ENCODE results near the gene CORO6.

The CORO6 gene

DNA sequence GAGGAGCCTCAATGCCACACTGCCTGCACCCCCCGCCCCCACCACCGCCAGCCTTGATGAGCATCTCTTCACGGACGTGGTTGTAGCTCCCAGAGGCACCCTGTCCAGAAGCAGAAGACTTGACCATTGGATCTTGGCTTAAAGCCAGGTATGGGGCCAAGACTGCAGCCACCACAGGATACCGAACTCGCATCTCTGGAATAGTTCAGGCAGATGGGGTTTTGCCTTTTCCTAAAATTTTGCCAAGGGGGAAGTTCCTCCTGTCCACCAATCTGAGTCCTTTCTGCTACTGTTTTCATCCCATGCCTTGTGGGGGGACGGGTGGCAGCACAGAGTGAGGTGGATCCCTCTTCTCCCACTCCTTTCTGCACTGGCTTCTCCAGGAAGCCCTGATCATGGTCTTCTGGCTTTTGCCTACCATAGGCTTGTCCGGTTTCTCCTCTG lies 939 bp downstream of the CORO6 start:
- no peak for TF ChIP-seq ZNF274 (IDR thresholded peaks at IDR 0.05; ENCODE audit: low read depth, low read length)
- peak overlapping the region; percentile 57; the same call in 1 of the 2 replicates for H3K4me3 ChIP-seq (ENCODE audit: low read length)

DNA sequence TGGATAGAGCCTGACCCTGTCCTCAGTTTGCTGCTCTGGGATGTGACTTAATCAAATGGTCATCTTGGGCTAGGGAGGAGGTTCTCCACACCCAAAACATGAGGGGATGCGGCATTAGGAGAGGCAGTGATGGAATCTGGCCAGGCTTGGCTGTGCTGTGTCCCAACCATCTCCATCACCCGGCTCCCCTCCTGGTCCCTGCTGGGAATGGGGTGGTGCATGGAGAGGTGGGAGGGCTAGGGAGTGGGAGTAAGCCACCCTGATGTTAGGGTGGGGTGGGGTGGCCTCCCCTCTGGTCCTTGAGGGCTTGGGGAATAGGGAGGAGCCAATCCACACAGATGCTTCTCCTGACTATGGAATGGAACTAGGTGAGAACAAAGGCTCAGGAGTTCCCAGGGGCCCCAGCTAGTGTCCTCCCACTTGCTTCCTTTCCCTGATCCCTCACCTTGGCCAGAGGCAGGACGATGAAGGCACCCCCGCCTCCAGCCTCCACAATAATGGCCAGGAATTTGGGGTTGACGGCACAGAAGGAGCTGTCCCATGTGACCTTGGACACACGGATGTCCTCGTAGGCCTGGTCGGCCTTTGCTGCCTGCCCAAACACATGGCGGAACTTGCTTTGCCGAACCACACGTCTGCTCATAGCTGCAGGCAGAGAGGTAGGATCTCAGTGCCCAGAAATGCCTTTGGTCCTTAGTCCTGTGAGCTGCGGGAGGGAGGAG lies 1.8 kb downstream of the CORO6 start:
- no peak for TF ChIP-seq ZNF274 (IDR thresholded peaks at IDR 0.05; ENCODE audit: low read depth, low read length)

DNA sequence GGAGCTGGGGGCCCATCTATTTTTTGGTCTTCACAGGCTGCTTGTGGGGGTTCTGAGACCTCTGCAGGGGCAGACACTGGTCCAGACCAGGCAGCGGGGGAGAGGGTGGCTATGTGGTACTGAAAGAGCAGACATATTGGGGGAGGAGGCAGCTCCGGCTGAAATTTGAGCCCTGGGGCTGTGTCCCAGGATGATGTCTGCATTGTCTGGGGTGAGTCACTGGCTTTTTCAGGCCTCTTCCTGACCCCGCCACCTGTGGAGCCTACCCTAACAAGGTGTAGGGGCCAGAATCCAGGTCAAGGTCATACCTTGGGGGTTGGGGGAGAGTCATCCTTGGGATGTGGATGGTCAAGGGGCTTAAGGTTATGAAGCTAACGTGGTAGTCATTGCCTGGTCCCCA lies 2.4 kb downstream of the CORO6 start:
- TF ChIP-seq ZNF274 (IDR thresholded peaks at IDR 0.05; ENCODE audit: low read depth, low read length), result no peak

More for the DNA sequence above, 1.8 kb downstream of the CORO6 start:
- no peak overlapping the region for H3K4me3 ChIP-seq (ENCODE audit: low read length)

DNA sequence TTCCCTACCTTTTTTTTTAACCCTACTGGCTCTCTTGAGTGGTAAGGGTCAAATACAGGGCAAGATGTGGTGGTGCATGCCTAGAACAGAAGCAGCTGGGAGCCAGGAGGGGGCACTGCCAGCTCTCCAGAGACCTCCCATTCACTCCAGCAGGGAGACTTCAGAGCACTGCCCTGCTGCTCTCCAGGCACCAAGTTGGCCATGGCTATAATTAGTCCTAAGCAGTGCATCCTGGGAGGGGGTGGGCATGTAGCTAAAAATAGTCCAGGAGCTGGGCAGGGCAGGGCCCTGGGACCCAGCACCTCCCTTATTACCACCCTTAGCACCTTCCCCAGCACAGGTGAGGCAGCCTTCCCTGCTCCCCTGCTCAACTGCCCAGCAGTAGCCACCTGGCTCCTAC lies 3.5 kb downstream of the CORO6 start:
- no peak overlapping the region for H3K4me3 ChIP-seq (ENCODE audit: low read length)
- TF ChIP-seq ZNF274 (IDR thresholded peaks at IDR 0.05; ENCODE audit: low read depth, low read length), result no peak

More for the DNA sequence above, 2.4 kb downstream of the CORO6 start:
- H3K4me3 ChIP-seq (ENCODE audit: low read length), result no peak overlapping the region

DNA sequence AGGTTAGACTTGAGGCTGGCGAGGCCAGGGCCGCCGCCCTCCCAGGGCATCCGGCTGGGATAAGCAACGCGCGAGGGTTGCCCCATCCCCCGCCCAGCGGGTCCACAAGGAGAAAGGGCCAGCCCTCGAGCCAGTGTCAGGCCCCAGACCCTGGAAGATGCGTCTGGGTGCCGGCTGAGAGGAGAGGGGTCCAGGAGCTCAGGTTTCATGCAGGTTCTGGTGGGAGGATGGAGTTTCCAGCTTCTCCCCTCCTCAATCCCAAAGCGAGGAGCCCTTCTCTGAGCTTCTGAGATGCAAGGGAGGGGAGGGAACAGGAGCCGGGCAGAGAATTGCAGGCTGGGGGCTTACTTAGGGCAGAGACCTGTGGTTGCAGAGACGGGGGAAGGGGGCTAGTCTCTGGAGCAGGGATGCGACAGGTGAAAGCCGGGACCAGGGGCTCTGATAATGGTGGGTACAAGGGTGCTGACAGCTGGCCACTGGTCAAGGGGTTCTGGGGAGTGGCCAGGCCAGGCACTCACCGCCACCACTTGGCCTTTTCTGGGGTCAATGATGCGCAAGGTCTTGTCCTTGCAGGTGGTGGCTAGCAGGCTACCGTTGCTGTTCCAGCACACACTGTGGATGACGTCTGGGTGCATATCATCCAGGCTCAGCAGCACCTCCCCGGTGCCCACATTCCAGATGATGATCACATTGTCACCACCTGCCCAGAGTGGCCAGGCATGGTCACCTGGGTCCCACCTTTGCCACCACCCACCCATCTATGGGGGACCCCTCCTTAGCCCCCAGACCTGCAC lies 4.2 kb downstream of the CORO6 start:
- TF ChIP-seq ZNF274 (IDR thresholded peaks at IDR 0.05; ENCODE audit: low read depth, low read length), result no peak
- H3K4me3 ChIP-seq (ENCODE audit: low read length), result no peak overlapping the region

DNA sequence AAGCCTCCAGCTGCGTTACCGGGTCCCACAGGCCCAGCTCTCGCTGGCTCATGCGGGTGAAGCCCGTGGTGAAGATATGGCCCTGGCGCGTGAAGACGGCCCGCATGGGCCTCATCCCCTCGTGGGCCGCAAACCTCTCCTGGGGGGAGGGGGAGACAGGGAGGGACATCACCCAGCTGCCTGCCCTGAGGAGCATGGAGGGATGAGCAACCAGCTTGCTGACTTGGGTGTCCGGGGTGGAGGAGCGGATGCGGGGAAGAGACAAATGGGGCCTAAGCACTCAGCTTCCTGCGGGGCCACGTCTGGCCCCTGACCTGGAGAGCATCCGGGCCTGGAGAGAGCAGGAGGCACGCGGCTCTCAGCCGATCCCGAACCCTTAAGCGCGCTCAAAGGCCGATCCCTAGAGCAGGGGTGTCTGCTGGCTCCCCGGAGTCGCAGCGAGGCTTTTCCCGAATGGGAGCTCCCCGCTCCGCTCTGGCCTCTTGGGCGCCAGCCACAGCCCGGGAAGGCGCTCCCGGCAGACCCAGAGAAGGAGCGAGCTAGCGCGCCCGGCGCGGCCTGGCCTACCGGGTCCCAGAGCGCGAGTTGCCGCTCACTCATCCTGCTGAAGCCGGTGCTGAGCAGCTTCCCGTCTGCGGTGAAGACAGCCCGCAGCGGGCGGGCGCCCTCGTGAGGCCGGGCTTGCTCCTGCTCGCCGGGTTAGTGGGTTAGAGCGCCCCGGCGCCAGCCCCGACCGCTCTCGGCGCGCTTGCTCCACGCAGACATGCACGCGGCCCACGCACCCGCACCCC lies 5.0 kb downstream of the CORO6 start:
- no peak for TF ChIP-seq ZNF274 (IDR thresholded peaks at IDR 0.05; ENCODE audit: low read depth, low read length)
- H3K4me3 ChIP-seq (ENCODE audit: low read length), result no peak overlapping the region; the same call in 1 of the 2 replicates

DNA sequence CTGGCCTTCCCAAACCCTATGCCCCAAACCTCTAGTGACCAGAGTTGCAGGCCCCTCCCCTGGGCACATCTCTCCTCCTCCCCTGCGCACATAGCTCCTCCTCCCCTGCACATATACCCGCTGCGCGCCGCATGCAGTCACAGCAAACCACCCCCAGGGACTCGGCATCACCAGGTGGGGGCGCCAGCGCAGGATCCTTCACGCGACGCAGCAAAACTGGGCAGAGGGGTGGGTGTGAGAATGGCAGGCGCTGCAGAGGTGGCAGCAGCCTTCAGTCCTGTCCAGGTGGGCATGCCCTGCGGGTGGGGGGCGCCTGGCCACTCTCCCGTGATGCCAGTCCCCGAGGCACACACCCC lies 5.6 kb downstream of the CORO6 start:
- TF ChIP-seq ZNF274 (IDR thresholded peaks at IDR 0.05; ENCODE audit: low read depth, low read length), result no peak
- no peak overlapping the region; the same call in 1 of the 2 replicates for H3K4me3 ChIP-seq (ENCODE audit: low read length)

DNA sequence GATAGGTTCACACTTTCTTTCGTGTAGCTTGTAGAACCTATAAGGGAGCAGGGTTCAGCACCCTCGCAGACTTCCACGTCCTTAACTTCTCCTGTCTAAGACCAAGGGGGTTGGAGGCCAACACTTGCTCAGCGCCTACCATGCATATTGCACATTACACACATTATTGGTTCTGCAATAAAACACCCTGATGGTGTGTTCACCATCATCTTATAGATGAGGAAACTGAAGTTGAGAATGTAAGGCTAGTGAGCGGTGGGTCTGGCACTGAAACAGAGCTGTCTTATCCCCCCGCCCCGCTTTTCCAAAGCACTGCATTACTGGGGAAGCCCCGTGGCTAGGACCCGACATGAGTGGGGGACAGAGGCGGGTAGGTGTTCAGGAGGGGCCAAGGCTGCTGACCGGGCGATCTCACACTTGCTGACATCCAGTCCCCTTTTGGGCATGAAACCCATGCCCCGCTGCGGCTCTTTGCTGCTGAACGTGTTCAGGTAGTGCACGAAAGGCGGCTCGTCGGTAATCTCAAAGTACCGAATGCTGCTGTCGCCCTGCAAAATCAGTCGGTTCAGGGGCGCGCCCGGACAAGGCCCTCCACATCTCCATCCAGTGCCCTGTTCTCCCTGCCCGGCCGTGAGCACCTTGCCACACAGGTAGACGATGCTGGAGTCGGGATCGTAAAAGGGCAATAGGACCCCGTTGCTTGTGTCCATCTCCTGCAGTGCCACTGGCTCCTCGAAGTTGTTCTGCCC lies 6.2 kb downstream of the CORO6 start:
- TF ChIP-seq ZNF274 (IDR thresholded peaks at IDR 0.05; ENCODE audit: low read depth, low read length), result no peak
- no peak overlapping the region; the same call in 1 of the 2 replicates for H3K4me3 ChIP-seq (ENCODE audit: low read length)

DNA sequence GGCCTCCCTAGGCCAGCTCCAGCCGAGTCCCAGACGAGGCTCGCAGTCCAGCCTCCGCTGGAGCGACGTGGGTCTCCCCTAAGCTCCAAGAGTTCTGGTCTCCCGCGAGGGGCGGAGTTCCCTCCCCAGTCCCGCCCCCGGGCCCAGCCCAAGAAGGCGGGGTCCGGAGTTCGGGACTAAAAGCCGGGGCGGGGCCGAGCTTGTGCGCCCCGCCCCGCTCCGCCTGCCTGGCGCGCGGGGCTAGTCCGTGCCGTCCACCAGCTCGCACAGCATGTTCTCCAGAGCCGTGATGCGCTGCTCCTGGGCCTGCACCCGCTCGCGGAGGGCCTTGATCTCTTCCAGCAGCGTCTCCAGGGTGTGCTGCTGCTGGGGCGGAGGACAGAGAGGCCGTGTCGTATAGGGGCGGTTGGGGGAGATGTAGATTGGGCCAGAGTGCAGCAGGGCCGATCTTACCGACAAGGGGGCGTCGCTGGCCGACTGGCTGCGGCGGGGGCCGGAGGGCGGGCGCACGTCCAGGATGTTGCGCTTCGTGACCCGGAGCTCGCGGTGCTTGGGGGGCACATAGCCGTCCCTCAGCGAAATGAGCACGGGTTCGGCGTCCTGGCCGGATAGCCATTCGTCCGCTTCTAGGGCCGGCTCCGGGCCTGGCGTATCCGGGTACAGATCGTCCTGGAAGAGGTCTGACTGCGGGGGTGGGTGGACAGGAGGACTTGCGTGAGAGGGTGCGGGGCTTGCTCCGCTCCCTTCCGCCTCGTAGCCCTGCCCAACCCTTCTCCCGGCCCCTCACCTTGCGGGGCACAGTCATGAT lies 7.0 kb downstream of the CORO6 start:
- peak overlapping the region; percentile 28; the same call in 1 of the 2 replicates for H3K4me3 ChIP-seq (ENCODE audit: low read length)
- TF ChIP-seq ZNF274 (IDR thresholded peaks at IDR 0.05; ENCODE audit: low read depth, low read length), result no peak

DNA sequence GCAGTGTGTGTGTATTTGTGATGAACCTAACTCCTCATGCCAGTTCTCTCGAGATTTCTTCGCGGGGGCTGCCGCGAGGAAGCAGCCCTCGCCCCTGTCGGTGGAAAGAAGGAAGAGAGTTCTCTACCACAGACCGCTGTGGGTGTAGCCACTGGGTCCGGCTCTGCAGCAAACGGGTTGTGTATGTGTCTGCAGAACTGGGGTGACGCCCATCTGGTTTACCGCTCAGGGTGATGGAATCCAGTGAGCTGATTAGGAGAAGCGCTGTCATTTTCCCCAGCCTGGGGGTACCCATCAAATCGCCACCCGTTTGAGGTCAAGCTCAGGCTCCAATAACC lies 7.7 kb downstream of the CORO6 start:
- H3K4me3 ChIP-seq (ENCODE audit: low read length), result peak overlapping the region; percentile 10; the same call in 1 of the 2 replicates
- TF ChIP-seq ZNF274 (IDR thresholded peaks at IDR 0.05; ENCODE audit: low read depth, low read length), result no peak

DNA sequence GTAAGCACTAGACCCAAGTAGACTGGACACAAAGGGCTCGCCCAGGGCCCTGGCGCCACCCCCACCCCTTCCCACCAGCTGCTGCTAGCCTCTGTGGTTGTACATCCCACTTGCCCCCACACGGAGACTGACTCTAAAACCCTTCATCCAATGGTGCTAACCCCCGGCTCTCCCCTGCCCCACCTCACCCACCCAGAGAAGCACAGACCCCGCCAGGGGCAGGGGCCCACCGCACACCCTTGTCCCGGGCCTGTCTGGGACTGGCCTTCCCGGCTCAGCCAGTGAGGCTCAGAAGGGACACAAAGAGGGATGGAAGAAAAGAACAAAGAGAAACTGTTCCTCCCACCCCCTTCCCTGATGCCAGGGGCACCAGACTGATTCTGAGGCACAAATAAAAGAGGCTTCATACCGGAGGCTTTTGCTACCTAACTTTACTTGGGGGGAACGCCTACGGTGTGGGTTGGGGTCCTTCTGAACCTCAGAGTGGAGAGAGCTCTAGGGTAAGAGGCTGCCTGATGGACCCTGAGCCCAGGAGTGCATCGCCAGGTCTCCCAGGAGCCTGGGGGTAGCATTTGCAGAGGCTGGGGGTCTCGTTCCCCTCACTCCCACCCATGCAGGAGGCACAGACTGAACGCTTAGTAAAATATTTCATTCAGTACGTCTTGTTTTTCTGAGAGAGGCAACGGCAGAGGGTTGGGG lies 8.2 kb downstream of the CORO6 start:
- no peak for TF ChIP-seq ZNF274 (IDR thresholded peaks at IDR 0.05; ENCODE audit: low read depth, low read length)
- H3K4me3 ChIP-seq (ENCODE audit: low read length), result no peak overlapping the region

DNA sequence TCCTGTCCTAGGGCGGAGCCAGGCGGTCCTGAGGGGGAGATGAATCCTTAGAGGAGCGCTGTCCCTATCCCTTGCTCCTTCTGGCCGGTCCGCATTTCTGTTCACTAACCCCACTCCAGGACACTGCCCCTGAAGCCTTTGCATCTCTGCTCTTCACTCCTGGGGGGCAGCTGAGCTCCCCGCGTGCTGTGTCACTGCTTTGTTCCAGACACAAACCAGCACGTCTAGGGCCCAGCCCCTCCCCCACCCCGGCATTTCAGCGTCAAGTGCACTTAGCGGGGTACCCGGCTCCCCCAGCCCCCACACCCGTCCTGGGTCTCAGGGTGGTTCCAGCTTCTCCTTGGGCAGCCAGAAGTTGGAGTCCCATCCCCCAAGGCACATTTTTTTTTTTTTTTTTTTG lies 8.9 kb downstream of the CORO6 start:
- TF ChIP-seq ZNF274 (IDR thresholded peaks at IDR 0.05; ENCODE audit: low read depth, low read length), result no peak
- no peak overlapping the region for H3K4me3 ChIP-seq (ENCODE audit: low read length)

All from GM08714 (cell line).